Suprapubic skin (tissue), 3 donors: ENCODE measurements around the gene TMEM150C.

Experiments
- EP300 ChIP-seq: sonication (generic); formaldehyde crosslinking; IDR thresholded peaks from one replicate; pipeline ENCODE4 v1.6.1; 2017; ENCODE audit warnings: antibody characterized with exemption
- POLR2A ChIP-seq, 2 donors: fragments of 450-650 bp; IDR thresholded peaks; one replicate each; pipeline ENCODE4 v1.6.1; 2017; ENCODE audit warnings: antibody characterized with exemption in 2 of 2, mild to moderate bottlenecking in 2 of 2, moderate library complexity in 2 of 2
- TF ChIP-seq, protein P1 (sequence below), 2 donors: fragments of 200-600 bp in 1 of 2; fragments of 450-650 bp in 1 of 2; sonication (generic) in 1 of 2; IDR thresholded peaks; one replicate each; pipeline ENCODE4 v1.5.1; 2016 to 2019; ENCODE audit warnings: antibody characterized with exemption in 2 of 2, mild to moderate bottlenecking in 1 of 2, moderate library complexity in 1 of 2

DNA sequence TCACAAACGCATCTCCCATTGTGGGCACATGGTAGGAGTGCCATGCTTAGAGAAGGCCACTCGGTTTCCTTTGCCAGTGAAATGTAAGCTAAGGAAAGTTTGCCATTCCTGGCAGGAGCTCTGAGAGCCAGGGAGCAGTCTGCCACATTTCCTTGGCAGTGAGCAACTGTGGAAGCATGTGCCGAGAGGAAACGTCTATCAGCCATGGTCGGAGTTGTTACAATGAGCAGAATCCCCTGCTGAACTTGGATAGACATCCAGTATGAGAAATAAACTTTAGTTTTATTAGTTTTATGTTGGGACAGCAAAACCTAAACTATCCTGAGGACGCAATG, 80.3 kb downstream of the TMEM150C start:
- TF ChIP-seq, protein P1, sequence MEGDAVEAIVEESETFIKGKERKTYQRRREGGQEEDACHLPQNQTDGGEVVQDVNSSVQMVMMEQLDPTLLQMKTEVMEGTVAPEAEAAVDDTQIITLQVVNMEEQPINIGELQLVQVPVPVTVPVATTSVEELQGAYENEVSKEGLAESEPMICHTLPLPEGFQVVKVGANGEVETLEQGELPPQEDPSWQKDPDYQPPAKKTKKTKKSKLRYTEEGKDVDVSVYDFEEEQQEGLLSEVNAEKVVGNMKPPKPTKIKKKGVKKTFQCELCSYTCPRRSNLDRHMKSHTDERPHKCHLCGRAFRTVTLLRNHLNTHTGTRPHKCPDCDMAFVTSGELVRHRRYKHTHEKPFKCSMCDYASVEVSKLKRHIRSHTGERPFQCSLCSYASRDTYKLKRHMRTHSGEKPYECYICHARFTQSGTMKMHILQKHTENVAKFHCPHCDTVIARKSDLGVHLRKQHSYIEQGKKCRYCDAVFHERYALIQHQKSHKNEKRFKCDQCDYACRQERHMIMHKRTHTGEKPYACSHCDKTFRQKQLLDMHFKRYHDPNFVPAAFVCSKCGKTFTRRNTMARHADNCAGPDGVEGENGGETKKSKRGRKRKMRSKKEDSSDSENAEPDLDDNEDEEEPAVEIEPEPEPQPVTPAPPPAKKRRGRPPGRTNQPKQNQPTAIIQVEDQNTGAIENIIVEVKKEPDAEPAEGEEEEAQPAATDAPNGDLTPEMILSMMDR (IDR thresholded peaks at IDR 0.05): no peak
- TF ChIP-seq EP300: no peak
- no peak for TF ChIP-seq POLR2A (IDR thresholded peaks at IDR 0.05)
